Prostate gland (tissue), 2 donors: Measurements from ENCODE around the gene SLC49A4. TPM values are rescaled to one million over a fixed set of nuclear protein-coding genes. Genes with fewer than 3 reads are reported as not detected.

Experiments used
- DNase-seq: peaks from one replicate; pipeline ENCODE4 v3.0.0-alpha.2; 2019; ENCODE audit warnings: low spot score
- H3K27ac ChIP-seq, 2 donors: fragments of 200-600 bp; sonication (generic); 2 replicates each; pipeline ENCODE4 v1.5.1; 2017 to 2019
- H3K27me3 ChIP-seq: fragments of 200-600 bp; sonication (generic); replicated peaks from 2 replicates; pipeline ENCODE4 v1.5.1; 2019; ENCODE audit not compliant: insufficient read depth
- H3K36me3 ChIP-seq, 2 donors: fragments of 200-600 bp; sonication (generic); 1 replicate in 1 of 2; 2 replicates in 1 of 2; pipeline versions ENCODE4 v1.5.1 to v1.8.1; 2017 to 2019
- H3K4me1 ChIP-seq: fragments of 200-600 bp; sonication (generic); replicated peaks from 2 replicates; pipeline ENCODE4 v1.5.1; 2019
- H3K4me3 ChIP-seq, 2 donors: fragments of 200-600 bp; sonication (generic); 2 replicates each; pipeline ENCODE4 v1.5.1; 2017 to 2019
- H3K9me3 ChIP-seq: fragments of 200-600 bp; sonication (generic); 2 replicates; pipeline ENCODE4 v1.5.1; 2017
- POLR2A ChIP-seq: fragments of 450-650 bp; IDR thresholded peaks from one replicate; pipeline ENCODE4 v1.6.1; 2016; ENCODE audit warnings: antibody characterized with exemption, mild to moderate bottlenecking
- POLR2AphosphoS5 ChIP-seq: sonication (generic); formaldehyde crosslinking; IDR thresholded peaks from one replicate; pipeline ENCODE4 v1.6.1; 2017; ENCODE audit warnings: antibody characterized with exemption
- WGBS: methylation state at CpG from one replicate; pipeline ENCODE4 v1.1.5; 2018; 5-methylcytosine and 5-hydroxymethylcytosine counted together
- intact Hi-C: fragments of 100-400 bp; cut with DNase I; formaldehyde crosslinking; loops from one replicate; pipeline ENCODE4 v1.14.2; 2022
- total RNA-seq, 2 donors: library from RNA; depleted of rRNA; stranded (reverse); fragments of >200 nt; gene quantifications; one replicate each; pipeline ENCODE4 v1.1.0, GENCODE V29; 2016
- TF ChIP-seq, protein P1 (sequence below), 4 experiments: fragments of 200-600 bp in 2 of 4; fragments of 450-650 bp in 2 of 4; sonication (generic) in 2 of 4; IDR thresholded peaks; 1 replicate in 3 of 4; 2 replicates in 1 of 4; pipeline ENCODE4 v1.5.1; 2016 to 2019; ENCODE audit warnings: antibody characterized with exemption in 4 of 4, mild to moderate bottlenecking in 2 of 4, moderate library complexity in 2 of 4

Gene SLC49A4
- total RNA-seq, 2 donors from 2014 or later, result 26.7 to 34.7 TPM

DNA sequence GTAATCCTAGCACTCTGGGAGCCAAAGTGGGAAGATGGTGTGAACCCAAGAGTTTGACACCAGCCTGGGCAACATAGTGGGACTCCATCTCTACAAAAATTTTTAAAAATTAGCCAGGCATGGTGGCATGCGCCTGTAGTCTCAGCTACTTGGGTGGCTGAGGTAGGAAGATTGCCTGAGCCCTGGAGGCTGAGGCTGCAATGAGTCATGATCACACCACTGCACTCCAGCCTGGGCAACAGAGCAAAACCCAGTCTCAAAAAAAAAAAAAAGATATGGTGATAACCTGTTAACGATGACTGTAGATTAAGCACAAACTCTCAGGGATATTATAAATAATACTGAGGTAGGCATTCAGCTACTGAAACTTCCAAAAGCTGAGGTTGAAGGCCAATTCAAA lies 107.5 kb downstream of the SLC49A4 start:
- H3K27me3 ChIP-seq, result no peaks in the 10 kb centered on the region
- no peak overlapping the region for H3K27ac ChIP-seq
- WGBS, result 86% methylated on average over 2 of the region's 2 CpGs
- intact Hi-C loops, result no loop called here
- no peak overlapping the region for H3K4me3 ChIP-seq
- H3K36me3 ChIP-seq, result no peaks in the 10 kb centered on the region
- H3K9me3 ChIP-seq, result no peaks in the 10 kb centered on the region
- H3K4me1 ChIP-seq, result no peaks in the 10 kb centered on the region
- DNase-seq, result no peak
- TF ChIP-seq, protein P1, sequence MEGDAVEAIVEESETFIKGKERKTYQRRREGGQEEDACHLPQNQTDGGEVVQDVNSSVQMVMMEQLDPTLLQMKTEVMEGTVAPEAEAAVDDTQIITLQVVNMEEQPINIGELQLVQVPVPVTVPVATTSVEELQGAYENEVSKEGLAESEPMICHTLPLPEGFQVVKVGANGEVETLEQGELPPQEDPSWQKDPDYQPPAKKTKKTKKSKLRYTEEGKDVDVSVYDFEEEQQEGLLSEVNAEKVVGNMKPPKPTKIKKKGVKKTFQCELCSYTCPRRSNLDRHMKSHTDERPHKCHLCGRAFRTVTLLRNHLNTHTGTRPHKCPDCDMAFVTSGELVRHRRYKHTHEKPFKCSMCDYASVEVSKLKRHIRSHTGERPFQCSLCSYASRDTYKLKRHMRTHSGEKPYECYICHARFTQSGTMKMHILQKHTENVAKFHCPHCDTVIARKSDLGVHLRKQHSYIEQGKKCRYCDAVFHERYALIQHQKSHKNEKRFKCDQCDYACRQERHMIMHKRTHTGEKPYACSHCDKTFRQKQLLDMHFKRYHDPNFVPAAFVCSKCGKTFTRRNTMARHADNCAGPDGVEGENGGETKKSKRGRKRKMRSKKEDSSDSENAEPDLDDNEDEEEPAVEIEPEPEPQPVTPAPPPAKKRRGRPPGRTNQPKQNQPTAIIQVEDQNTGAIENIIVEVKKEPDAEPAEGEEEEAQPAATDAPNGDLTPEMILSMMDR (IDR thresholded peaks at IDR 0.05), result no peak
- no peak for TF ChIP-seq POLR2AphosphoS5
- TF ChIP-seq POLR2A, result no peak

- DNase-seq, result no peak
- intact Hi-C loops, result no loop called here
- no peak overlapping the region for H3K27ac ChIP-seq
- WGBS, result 97% methylated on average over 3 of the region's 4 CpGs
- no peaks in the 10 kb centered on the region for H3K27me3 ChIP-seq
- H3K36me3 ChIP-seq, result no peaks in the 10 kb centered on the region
- TF ChIP-seq POLR2AphosphoS5 (no peak), POLR2A (no peak)
- TF ChIP-seq, protein P1 (IDR thresholded peaks at IDR 0.05), result no peak
- H3K9me3 ChIP-seq, result no peaks in the 10 kb centered on the region
- no peak overlapping the region for H3K4me3 ChIP-seq
- no peaks in the 10 kb centered on the region for H3K4me1 ChIP-seq
These were observed 108.3 kb downstream of the SLC49A4 start for GRCh38 chr3:122903171-122903570.

DNA sequence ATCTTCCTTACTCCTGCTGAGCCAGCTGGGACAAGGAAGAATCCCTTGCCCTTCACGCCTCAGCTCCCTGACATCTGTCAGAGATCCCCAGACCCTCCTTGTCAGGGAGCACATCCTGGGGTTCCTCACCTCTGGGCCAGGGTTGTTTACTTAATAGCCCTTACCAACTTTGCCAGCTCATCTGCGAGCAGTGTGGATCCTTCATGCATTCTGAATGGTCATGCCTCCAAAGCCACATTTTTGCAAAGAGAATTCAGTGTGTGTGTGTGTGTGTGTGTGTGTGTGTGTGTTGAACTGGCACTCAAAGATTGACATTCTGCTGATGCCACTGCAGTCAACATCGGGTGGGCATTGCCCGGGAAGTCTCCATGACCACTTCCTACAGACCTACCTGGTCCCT lies 112.6 kb downstream of the SLC49A4 start:
- Histone ChIP-seq H3K9me3 (no peaks in the 10 kb centered on the region), H3K4me1 (no peaks in the 10 kb centered on the region), H3K27ac (no peak overlapping the region), H3K4me3 (no peak overlapping the region), H3K27me3 (peaks cover 4% of the 10 kb centered on the region), H3K36me3 (no peaks in the 10 kb centered on the region)
- no peak for TF ChIP-seq POLR2A
- TF ChIP-seq, protein P1 (IDR thresholded peaks at IDR 0.05), result no peak
- WGBS, result 93% methylated on average over 4 of the region's 4 CpGs
- DNase-seq, result no peak
- intact Hi-C loops, result no loop called here

DNA sequence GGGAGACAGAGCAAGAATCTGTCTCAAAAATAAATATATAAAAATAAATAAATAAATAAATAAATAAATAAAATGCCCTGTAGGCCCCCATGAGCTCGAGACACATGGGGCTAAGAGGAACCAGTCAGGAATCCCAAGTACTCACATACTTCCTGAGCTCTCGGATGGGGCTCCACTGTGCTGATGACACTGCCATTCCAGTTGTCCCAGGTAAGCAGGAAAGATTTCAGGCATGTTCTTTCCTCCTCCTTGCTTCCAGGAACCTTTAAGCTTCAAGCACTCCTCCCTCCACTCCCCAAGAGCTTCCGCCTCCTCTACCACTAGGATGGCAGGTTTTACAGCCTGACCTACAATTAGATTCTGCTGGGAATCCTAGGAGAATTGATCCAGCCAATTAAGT lies 113.4 kb downstream of the SLC49A4 start:
- H3K36me3 ChIP-seq, result no peaks in the 10 kb centered on the region
- WGBS, result 88% methylated on average over 3 of the region's 3 CpGs
- no peak for DNase-seq
- H3K27ac ChIP-seq, result no peak overlapping the region
- TF ChIP-seq POLR2AphosphoS5, result no peak
- no peak overlapping the region for H3K4me3 ChIP-seq
- intact Hi-C loops, result no loop called here
- no peaks in the 10 kb centered on the region for H3K4me1 ChIP-seq
- peaks cover 8% of the 10 kb centered on the region for H3K27me3 ChIP-seq
- no peaks in the 10 kb centered on the region for H3K9me3 ChIP-seq

DNA sequence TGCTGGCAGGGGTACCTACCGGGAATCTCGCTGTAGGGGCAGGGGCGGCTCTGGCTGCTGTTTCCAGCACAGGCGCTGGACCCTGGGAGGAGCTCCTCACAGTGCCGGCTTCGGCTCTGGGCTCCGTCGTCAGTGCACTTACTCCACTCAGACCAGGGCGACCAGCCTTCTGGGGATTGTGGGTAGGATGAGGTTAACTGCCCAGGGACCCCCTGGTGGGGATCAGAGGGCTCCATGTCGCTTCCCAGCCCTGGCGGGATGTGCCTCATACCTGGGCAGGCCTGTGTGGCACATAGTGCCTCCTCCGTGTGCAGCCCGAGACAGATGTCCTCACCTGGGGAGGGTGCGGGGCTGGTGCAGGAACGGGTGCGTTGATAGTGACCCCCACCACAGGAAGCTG lies 117.0 kb downstream of the SLC49A4 start:
- intact Hi-C loops, result no loop called here
- 95% methylated on average over 16 of the region's 16 CpGs for WGBS
- TF ChIP-seq POLR2AphosphoS5 (no peak), POLR2A (no peak)
- TF ChIP-seq, protein P1 (IDR thresholded peaks at IDR 0.05), result no peak

More for the DNA sequence above, 117.0 kb downstream of the SLC49A4 start:
- Histone ChIP-seq H3K4me3 (no peak overlapping the region), H3K27me3 (peaks cover 11% of the 10 kb centered on the region), H3K27ac (no peak overlapping the region), H3K36me3 (no peaks in the 10 kb centered on the region), H3K4me1 (no peaks in the 10 kb centered on the region), H3K9me3 (no peaks in the 10 kb centered on the region)
- DNase-seq, result no peak
